ENCODE data around the gene EREG.

The EREG gene

GRCh38 chr4:74428276-74428675 lies 63.3 kb downstream of the EREG start:
- DNase-seq (ENCODE audit: low spot score), result no peak

DNA sequence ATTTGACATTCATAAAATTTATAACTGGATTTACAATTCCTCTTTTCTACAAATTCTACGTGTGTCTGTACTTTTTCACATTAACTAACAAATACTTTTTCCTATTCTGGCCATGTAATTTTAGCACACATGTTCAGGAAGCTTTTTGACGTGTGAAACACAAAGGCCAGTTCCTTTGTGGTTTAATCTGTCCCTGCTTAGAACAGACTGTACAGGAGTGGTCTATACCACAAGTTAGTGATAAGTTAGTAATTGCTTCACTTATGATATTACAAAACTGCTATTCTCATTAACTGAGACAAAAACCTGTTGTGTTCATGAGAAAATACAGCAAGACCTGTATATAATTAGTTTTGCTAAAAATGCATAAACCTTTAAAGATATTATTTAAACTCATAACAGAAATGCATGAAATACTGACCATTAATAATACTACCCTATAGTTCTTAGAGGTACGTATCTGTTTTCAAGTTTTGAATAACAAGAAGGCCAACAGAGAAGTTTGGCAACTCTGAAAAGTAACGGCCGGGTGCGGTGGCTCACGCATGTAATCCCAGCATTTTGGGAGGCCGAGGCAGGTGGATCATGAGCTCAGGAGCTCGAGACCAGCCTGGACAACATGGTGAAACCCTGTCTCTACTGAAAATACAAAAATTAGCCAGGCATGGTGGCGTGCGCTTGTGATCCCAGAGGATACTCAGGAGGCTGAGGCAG lies 66.3 kb downstream of the EREG start:
- no peak for DNase-seq (ENCODE audit: low spot score)

DNA sequence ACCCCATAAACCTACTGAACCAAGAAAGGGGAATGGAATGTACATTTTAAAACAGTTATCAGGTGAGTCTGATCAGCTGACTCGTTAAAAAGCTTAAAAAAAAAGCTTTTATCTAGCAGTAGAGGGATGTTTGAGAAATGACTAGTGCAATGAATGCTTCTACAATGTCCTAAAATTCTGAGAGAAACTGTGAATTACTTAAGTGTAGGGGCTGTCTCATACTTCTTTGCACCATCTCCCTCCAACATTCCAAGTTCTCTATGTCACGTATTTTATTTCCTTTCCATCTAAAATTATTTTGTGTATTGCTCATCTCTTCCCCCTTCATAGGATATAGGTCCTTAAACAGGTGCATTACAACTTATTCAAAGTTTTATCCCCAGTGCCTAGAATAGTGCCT lies 68.1 kb downstream of the EREG start:
- DNase-seq (ENCODE audit: low spot score), result no peak

DNA sequence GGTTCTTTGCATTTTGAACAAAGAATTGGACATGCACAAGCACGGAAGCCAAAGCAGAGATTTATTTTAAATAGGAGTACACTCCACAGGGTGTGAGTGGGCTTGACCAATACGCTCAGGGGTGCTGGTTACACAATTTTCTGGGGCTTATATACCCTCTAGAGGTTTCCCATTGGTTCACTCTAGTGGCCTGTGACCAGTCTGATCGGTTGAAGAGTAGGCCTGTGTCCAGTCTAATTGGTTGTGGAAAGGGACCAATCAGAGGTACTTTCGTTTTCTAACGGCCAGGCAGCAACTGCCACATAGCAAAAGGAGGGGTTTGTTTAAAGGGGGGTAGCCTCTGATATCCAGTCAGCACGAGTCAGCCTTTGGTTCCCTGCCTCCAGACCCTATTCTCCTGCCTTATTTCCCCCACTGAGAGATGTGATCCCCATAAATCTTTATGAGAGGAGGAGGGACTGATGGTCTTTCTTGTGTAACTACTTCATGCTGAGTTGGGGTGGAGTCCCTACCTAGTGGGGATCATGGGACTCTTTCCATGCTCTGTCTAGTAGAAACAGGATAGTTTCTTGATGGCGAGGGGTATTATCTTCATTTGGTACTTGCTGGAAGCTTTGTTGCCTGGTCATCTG lies 68.7 kb downstream of the EREG start:
- no peak for DNase-seq (ENCODE audit: low spot score)

DNA sequence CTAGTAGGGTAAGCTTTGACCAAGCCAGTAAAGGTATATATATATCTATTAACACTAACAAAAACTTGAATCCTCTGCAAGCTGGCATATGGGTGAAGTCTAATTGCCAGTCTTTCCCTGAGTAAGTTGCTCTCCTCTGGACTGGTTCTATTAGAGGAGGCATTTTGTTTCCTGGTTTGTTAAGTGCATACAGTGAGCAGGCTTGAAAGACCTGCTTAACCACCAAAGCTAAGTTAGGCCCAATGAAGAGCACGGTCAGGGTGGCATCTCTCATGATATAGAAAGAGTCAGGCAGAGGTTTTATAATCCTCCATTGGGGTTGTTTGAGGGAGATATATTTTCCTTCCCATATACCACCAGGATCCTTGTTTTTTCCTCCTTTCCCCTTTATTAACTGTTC lies 70.4 kb downstream of the EREG start:
- DNase-seq (ENCODE audit: low spot score), result no peak

- DNase-seq (ENCODE audit: low spot score), result no peak
These were observed 72.9 kb downstream of the EREG start for GRCh38 chr4:74437866-74438265.

Data from hematopoietic multipotent progenitor cell treated with erythropoietin and hydrocortisone succinate and interleukin-3 and kit ligand, for 17 days (in vitro differentiated cells).